ENCODE measurements around the gene FOXO4.

FOXO4 gene

DNA sequence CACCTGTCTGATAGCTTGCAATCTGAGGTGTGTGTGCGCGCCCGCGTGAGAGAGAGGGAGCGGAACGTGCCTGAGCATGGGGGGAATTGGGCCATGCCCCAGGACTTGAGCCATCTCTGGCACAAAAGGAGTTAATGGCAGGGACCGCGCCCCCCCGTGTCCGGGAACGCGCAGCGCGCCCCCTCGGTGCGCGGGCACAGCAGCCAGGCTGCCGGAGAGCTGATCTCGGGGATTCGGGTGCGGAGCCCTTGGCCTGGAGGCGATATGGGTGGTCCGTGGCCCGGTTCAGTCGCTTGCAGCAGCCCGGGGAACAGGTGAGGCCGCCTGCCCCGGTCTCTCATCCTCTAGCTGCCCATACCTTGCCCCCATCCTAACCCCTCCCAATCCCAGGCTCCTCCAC, 49.0 kb downstream of the FOXO4 start, which contains the start of gene NLGN3:
Gene NLGN3 (plus strand): TSS at position 191 of the 400 bp plus-strand sequence. CDS start 2,909 bp downstream, outside the sequence.
- no peak for DNase-seq

GRCh38 chrX:71147496-71148277, 52.0 kb downstream of the FOXO4 start:
- no peak for DNase-seq

DNA sequence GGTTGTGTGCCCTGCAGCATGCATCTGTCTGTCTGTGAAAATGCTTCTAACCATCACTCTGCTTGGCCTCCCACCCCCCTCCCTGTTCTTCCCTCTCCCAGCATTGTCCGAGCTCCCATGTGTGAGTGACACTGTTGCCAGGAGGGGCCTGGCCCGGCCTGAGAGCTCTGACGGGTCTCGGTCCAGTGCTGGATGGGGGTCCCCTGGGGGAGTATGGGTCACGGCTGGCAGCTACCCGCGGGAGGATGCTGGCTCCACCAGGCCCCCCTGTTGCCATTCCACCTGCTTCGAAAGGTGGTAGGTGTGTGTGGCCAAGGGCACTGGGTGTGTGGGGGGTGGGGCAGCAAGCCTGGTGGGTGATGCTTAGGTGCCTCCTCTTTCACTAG, 52.6 kb downstream of the FOXO4 start:
- no peak for DNase-seq

DNA sequence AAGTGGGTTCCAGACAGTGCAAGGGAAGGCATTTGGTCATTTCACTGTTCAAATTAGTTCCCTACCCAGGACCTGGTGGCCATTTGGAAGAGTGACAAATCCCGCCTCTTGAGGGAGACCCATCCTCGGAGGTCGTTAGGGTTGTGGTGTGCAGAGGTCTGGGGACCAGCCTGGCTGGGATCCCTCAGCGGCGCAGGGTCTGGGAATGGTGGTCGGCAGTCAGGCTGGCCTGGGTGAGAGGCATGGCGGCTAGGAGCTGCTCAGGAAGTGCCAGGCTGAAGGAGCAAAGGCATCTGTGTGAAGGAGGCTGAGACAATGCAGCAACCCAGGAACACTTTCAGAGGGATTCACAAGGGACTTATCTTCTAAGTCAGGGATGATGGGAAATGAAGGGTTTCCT, 55.7 kb downstream of the FOXO4 start:
- DNase-seq = no peak
